Epithelial cell of prostate (primary cell): ENCODE measurements around the gene LPCAT1.
"Not testable (repeated sequence)": the region's sequence is repeated elsewhere in the genome, so short reads cannot be mapped to it uniquely, and the experiment has no call there.

Source experiments
- DNase-seq: peaks from one replicate; pipeline ENCODE4 v3.0.0-alpha.2; 2011; ENCODE audit warnings: low read depth, low spot score
- H3K27ac ChIP-seq: fragments of 450-650 bp; 2 replicates; pipeline ENCODE4 v1.5.1; 2017; ENCODE audit warnings: mild to moderate bottlenecking

LPCAT1 gene

DNA sequence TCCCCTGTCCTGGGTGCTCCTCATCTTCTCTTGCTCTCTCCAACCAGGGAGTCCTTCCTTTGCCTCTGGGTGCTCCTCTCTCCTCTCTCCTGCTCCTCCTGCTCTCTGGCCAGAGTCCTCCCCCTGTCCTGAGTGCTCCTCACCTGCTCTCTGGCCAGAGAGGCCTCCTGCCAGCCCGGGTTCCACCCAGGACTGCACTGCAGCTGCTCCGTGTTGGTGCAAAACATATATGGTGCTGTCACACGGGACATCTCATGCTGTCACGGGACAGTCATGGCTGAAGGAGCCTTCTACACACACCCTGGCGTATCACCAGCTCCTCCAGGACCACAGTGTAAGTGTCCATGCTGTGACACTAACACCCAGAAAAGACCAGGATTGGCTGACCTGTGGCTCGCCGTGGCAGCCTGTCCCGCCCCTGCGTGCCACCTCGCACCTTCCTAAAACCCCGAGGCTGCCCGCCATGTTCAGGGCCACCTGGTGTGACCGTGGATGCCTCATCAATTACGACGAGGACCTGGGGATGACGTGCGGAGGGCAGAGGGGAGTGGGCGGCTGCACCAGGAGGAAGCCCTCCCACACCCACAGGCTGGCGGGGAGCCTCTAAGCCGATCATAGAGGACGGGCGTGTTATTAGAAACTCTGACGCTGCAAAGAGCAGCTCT, 50.7 kb downstream of the LPCAT1 start:
- DNase-seq, result no peak
- H3K27ac ChIP-seq, result no peak overlapping the region

GRCh38 chr5:1471997-1472963, 51.5 kb downstream of the LPCAT1 start:
- no peak overlapping the region for H3K27ac ChIP-seq

DNA sequence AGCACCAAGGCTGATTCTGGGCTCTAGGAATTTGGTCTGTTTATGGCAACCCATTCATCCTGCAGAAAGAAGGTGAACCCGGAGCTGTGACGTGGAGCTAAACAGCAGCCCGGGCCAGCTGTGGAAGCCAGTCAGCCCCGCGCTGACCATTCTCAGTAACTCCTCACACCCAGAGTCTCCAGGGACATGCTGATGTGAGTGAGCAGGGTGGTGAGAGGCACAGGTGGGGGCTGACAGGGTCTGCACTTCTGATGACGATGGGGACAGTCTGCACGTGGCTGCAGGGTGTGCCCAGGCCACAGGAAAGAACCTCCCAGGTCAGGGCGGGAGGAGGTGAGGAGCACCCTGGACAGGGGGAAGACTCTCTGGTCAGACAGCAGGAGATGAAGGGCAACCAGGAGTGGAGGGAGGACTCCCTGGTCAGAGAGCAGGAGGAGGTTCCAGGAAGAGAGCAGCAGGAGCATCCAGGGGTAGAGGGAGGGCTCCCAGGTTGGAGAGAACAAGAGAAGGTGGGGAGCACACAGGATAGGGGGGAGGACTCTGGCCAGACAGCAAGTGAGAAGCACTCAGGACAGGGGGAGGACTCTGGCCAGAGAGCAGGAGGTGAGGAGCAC, 52.4 kb downstream of the LPCAT1 start:
- H3K27ac ChIP-seq, result no peak overlapping the region
- no peak for DNase-seq

More at GRCh38 chr5:1471997-1472963, 51.5 kb downstream of the LPCAT1 start:
- no peak for DNase-seq

DNA sequence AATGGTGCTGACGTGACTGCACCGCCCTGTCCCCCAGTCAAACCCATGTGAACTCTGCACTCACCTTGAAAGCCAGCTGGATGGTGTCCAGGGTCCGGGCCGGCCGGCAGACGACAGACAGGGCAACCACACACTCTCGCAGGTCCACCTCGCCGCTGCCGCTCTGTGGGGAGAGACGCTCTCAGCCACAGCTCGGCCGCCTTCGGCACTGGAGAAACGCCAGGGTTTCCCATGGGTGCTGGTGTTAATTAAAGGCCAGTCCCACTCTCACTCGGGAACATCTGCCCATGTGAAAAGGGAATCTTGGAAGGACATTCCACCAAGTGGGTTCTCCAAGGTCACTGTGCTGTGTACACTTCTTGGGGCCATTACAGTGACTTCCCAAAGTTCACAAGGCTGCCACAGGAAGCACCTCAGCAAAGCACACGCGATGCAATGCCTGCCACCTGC, 53.0 kb downstream of the LPCAT1 start:
- no peak overlapping the region for H3K27ac ChIP-seq
- no peak for DNase-seq

DNA sequence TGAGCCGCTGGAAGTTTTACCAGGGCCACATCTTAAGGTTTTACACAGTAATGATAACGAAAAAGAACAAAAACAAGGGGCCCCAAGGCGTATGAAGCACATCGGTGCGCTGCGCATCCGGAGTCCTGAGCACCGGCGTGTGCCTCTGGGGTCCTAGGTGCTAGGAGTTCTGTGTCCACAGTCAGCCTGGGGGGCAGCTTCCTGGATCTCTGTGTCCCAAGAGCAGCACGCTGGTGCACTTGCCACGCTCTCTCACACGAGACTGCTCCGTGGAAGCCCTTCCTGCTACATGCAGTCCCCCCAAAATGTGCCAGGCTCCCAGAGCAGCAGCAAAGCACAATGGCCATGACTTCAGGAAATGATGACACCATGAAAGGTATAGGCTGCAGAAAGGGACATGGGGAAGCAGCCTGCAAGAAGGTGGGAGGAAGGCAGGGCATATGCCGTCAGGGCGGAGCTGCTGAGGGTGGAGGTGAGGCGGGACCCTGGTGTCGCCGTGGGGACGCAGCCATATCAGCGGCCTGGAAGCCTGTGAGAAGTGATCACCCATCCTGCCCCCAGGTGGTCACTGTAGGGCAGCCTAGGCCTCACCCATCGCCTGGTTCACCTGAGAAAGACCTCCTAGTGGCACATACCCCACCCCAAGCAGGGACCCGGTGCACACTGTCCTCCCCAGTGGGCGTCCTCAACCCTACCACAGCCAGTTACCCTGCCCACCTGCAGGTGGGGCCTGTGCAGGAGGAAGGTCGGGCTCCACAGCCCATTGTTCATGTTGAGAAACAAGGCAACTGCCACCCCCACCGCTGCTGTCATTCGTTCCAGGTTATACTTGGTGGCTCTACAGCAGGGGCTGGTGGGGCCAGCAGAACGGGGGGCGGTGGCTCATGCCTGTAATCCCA, 54.9 kb downstream of the LPCAT1 start:
- DNase-seq, result no peak

DNA sequence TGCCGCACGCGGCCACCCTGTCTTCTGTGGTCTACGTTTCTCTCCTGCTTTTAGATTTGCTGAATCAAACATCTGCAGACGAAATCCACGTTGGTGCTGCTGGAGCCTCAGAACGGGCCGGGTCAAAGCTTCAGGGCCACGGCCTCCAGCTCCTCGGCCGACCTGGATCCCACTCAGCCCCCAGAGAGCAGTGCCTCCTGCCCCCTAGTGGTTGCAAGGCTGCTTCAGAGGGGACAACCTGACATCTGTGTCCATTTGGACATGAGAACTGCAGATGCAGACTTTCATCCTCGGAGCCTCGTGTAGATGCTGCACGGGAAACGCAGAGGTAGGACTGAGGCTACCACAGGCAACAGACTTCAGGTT, 55.5 kb downstream of the LPCAT1 start:
- DNase-seq, result no peak
- H3K27ac ChIP-seq, result no peak overlapping the region

More for the DNA sequence above, 54.9 kb downstream of the LPCAT1 start:
- no peak overlapping the region for H3K27ac ChIP-seq

DNA sequence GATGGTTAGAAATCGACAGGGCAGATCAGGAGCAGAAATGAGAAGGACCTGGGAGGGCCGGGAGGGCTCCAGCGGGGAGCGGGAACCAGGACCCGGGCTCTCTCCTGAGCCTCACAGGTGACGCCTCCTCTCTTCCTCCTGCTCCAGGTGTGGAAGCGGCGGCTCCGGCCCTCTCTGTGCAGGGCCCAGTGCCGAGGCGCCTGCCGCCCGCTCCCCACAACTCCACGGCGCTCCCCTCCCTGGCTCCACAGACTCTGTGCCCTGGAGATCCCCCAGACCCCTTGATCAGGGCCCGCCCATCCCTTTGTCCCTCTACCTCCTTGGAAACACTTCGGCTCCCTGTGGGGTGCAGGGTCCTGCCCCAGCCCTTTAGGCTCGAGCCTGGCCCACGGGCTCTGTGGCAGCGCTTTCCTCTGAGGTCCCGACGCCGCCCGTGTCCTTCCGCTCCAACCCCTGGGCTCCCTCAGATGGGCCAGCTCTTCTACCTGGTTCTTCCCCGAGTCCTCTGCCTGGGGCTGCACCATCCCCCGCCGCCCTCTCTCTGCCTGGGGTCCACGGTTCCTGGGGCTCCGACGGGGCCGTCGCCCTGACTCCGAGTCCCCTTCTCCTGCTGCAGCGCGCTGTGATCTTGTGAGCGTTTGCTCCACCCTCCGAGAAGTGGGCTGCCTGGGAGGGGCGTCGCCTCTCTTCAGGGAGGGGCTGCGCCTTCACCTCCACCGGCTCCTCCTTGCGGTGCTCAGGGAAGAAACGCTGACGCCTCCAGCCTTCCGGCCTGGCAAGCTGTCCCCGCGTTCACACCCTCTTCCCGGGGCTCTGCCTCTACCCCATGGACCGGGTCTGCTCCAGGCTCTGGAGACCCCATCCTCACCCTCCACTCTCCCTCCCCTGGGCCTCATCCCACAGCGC, 56.2 kb downstream of the LPCAT1 start:
- no peak overlapping the region for H3K27ac ChIP-seq
- no peak for DNase-seq

DNA sequence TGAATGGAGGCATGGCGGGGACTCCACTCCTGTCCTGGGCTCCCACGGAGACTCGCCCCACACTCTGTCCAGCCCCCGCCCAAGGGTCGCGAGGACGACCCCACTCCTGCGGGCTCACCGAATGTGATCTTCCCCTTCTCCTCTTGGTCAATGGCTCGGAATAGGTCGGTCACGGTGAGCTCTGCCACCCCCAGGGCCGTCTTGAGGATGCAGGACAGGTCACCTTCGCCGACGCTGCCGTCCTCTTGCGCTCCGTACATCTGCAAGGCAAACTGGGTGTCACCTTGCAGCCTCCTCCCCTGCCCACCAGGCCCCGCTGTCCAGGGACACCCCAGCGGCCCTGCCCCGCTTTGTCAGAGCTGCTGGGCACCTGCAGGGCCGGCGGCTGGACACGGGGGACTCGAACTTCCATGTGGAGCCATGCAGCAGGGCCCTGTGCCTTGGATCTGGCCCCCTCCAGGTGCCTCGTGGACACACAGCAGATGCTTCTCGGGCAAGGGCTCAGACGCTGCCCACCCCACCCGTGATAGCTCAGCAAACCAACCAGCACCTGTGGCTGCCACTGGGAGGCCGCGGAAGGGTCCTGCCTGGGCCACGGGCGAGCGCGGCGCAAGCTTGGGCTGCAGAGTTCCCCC, 57.0 kb downstream of the LPCAT1 start:
- no peak for DNase-seq
- no peak overlapping the region for H3K27ac ChIP-seq

- no peak overlapping the region for H3K27ac ChIP-seq
- no peak for DNase-seq
Observed at GRCh38 chr5:1465966-1466471, 57.7 kb downstream of the LPCAT1 start.

DNA sequence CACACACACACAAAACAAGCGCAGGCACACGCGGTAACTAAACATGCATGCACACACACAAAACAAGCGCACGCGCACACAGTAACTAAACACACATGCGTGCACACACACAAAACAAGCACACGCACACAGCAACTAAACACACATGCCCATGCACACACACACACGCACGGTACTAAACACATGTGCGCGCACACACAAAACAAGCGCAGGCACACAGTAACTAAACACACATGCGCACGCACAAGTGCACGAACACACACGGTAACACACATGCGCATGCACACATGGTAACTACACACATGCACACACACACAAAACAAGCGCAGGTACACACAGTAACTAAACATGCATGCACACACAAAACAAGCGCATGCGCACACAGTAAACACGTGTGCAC, 58.6 kb downstream of the LPCAT1 start:
- H3K27ac ChIP-seq, result no peak overlapping the region
- no peak for DNase-seq

DNA sequence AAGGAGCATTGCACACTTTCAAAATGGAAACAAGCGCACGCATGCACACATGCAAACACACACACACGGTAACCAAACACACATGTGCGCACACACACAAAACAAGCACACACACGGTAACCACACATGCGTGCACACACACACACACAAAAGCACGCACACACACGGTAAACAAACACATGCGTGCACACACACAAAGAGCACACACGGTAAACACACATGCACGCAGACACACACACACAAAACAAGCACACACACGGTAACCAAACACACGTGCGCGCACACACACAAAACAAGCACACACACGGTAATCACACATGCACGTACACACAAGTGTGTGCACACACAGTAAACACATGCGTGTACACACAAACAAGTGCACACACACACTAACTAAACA, 59.2 kb downstream of the LPCAT1 start:
- DNase-seq, result no peak
- no peak overlapping the region for H3K27ac ChIP-seq

DNA sequence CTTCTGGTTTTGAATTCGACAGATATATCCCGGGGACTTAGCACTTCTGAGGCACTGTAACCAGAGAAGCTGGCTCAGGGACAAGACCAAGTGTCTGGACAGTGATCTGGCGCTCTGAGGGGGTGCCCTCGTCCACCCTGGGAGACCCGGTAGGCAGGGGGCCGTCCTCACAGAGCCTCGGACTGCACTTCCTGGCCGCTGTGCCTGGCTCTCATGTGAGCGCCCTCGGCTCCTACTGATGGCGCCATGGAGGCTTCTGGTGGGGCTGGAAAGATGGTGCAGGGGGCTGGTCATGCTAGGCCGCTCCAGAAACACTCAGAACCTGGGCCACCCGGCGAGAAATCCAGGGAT, 59.7 kb downstream of the LPCAT1 start:
- no peak for DNase-seq
- H3K27ac ChIP-seq, result no peak overlapping the region

- H3K27ac ChIP-seq, result no peak overlapping the region
- DNase-seq, result no peak
Observed at GRCh38 chr5:1463326-1464095, 60.2 kb downstream of the LPCAT1 start.

GRCh38 chr5:1462358-1462757, 61.4 kb downstream of the LPCAT1 start:
- no peak for DNase-seq
- H3K27ac ChIP-seq, result no peak overlapping the region

DNA sequence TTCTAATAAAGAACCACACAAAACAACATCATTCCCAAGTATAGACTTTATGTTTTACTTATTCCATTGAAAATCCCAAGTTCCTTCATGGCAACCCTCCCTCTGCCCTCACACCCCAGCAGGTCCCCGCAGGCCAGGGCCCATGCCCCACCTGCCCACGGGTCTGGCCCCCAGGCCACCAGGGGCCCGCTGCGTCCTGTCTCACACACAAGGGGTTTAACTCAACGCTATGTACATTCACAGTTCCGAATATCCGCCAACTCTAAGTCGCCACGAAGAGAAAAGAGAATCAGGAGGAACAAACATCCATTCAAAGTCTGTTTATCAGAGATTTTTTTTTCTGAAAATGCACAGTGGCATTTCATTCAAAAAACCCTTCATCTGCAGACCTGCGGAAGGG, 62.4 kb downstream of the LPCAT1 start:
- DNase-seq, result no peak
- H3K27ac ChIP-seq, result no peak overlapping the region

DNA sequence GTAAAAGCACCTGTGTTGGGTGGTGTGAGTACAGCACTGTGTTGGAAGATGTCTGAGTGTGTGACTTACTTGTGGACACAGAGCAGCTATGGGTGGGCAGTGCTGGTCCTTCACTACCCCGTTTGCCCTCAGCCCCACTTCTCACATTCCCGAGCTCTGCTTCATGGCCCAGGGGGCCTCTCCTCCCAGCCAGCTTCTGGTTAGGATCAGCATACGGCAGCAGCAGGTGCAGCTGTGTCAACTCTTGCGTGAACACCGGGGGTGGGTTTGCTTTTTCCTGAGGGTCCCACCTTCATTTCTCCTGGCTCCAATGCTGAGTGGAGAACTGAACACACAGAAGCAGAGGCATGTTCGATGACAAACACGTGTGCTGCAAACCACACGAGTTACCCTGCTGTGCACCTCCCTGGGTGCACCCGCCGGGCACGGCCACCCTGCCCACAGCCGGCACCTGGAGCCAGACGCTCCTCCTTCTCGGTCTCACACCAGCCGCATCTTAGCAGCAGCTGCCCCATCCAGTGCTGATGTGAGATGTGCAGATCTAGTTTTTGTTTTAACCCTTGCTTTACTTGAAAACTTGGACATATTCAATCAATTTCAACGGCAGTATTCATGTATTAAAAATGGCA, 63.6 kb downstream of the LPCAT1 start:
- no peak for DNase-seq
- H3K27ac ChIP-seq, result no peak overlapping the region

- not testable (repeated sequence) for DNase-seq, H3K27ac ChIP-seq
Observed at GRCh38 chr5:1459435-1459834, 64.3 kb downstream of the LPCAT1 start.
